ENCODE measurements around the gene COL9A3.
A peak's percentile ranks its signal among the peaks of the same experiment; 100 is the strongest.

The COL9A3 gene

GRCh38 chr20:62832951-62833391, 16.1 kb downstream of the COL9A3 start:
- H3K27ac ChIP-seq (ENCODE audit: low read length) = no peak overlapping the region
- peak overlapping the region; percentile 25; the same call in 1 of the 2 replicates for H3K4me3 ChIP-seq (ENCODE audit: low read length)
- peak overlapping the region; percentile 66 for H2AFZ ChIP-seq (ENCODE audit: low read length)

DNA sequence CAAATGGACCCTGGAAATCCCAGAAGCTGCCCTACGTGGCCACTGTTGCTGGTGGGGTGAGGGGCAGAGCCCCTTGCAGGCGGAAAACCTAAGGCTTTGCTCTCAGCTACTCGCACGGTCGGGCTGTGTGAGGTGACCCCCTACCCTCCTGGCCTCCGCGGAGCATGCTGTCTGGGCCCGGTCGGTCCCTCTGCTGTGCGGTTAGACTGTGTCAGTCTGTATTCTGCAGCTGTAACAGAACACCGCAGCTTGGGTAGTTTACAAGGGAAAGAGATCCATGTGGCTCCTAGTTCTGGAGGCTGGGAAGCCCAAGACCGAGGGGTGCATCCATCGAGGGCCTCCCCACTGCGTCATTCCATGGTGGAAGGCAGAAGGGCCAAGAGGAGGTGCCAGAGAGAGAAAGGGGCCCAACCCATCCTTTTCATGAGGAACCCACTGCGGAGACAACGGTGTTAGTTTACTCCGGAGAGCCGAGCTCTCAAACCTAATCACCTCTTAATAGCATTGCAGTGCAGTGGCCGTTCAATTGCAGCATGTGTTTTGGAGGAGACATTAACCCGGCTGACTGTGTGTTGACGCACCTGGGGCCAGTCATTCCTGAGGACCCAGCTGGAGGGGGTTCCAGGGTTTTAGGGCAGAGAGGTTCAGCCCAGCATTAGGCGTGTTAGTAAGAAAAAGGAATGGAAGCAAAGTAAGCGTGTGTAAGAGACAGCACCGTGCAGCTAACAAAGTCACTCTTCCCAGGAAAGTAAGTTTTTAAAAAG, 18.3 kb downstream of the COL9A3 start:
- Histone ChIP-seq H3K36me3 (replicated peaks; ENCODE audit: insufficient read depth, low read length) (no peaks in the 10 kb centered on the region), H3K9me3 (replicated peaks; ENCODE audit: insufficient read depth, low read length) (no peaks in the 10 kb centered on the region), H4K20me1 (ENCODE audit: insufficient read depth, low read length) (no peaks in the 10 kb centered on the region), H3K9ac (ENCODE audit: low read length) (no peak overlapping the region), H3K4me1 (ENCODE audit: low read length) (peaks cover 10% of the 10 kb centered on the region), H3K79me2 (ENCODE audit: low read length) (no peaks in the 10 kb centered on the region), H2AFZ (ENCODE audit: low read length) (no peak overlapping the region), H3K4me2 (ENCODE audit: low read depth, low read length) (no peak overlapping the region), H3K27ac (ENCODE audit: low read length) (no peak overlapping the region), H3K9me2 (replicated peaks; ENCODE audit: insufficient read depth, low read length) (no peaks in the 10 kb centered on the region), H3K27me3 (replicated peaks; ENCODE audit: insufficient read depth, low read length) (peaks cover 43% of the 10 kb centered on the region), H3K4me3 (ENCODE audit: low read length) (no peak overlapping the region), H3F3A (ENCODE audit: insufficient read depth, low read length) (peaks cover 13% of the 10 kb centered on the region)
- TF ChIP-seq EZH2phosphoT487 (IDR thresholded peaks at IDR 0.05; ENCODE audit: low read length) (no peak), EZH2 (optimal IDR thresholded peaks at IDR 0.05; ENCODE audit: low read depth, low read length) (no peak)
- TF ChIP-seq, protein P1, sequence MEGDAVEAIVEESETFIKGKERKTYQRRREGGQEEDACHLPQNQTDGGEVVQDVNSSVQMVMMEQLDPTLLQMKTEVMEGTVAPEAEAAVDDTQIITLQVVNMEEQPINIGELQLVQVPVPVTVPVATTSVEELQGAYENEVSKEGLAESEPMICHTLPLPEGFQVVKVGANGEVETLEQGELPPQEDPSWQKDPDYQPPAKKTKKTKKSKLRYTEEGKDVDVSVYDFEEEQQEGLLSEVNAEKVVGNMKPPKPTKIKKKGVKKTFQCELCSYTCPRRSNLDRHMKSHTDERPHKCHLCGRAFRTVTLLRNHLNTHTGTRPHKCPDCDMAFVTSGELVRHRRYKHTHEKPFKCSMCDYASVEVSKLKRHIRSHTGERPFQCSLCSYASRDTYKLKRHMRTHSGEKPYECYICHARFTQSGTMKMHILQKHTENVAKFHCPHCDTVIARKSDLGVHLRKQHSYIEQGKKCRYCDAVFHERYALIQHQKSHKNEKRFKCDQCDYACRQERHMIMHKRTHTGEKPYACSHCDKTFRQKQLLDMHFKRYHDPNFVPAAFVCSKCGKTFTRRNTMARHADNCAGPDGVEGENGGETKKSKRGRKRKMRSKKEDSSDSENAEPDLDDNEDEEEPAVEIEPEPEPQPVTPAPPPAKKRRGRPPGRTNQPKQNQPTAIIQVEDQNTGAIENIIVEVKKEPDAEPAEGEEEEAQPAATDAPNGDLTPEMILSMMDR (IDR thresholded peaks at IDR 0.05; ENCODE audit: low read length) = no peak
- no peak for DNase-seq

More at GRCh38 chr20:62832951-62833391, 16.1 kb downstream of the COL9A3 start:
- H3K36me3 ChIP-seq (replicated peaks; ENCODE audit: insufficient read depth, low read length) = no peaks in the 10 kb centered on the region
- H4K20me1 ChIP-seq (ENCODE audit: insufficient read depth, low read length) = no peaks in the 10 kb centered on the region
- peaks cover 10% of the 10 kb centered on the region for H3K4me1 ChIP-seq (ENCODE audit: low read length)
- H3K9me2 ChIP-seq (replicated peaks; ENCODE audit: insufficient read depth, low read length) = no peaks in the 10 kb centered on the region
- TF ChIP-seq, protein P1 (IDR thresholded peaks at IDR 0.05; ENCODE audit: low read length) = no peak
- no peak for TF ChIP-seq EZH2phosphoT487 (IDR thresholded peaks at IDR 0.05; ENCODE audit: low read length)
- TF ChIP-seq EZH2 (optimal IDR thresholded peaks at IDR 0.05; ENCODE audit: low read depth, low read length) = no peak
- H3K9me3 ChIP-seq (replicated peaks; ENCODE audit: insufficient read depth, low read length) = no peaks in the 10 kb centered on the region
- H3K4me2 ChIP-seq (ENCODE audit: low read depth, low read length) = peak overlapping the region; percentile 72
- H3K79me2 ChIP-seq (ENCODE audit: low read length) = no peaks in the 10 kb centered on the region
- DNase-seq = no peak
- peaks cover 13% of the 10 kb centered on the region for H3F3A ChIP-seq (ENCODE audit: insufficient read depth, low read length)
- H3K9ac ChIP-seq (ENCODE audit: low read length) = no peak overlapping the region
- H3K27me3 ChIP-seq (replicated peaks; ENCODE audit: insufficient read depth, low read length) = peaks cover 57% of the 10 kb centered on the region

- H3K9ac ChIP-seq (ENCODE audit: low read length) = no peak overlapping the region
- no peak overlapping the region for H3K4me3 ChIP-seq (ENCODE audit: low read length)
- no peaks in the 10 kb centered on the region for H3K9me2 ChIP-seq (replicated peaks; ENCODE audit: insufficient read depth, low read length)
- H3K79me2 ChIP-seq (ENCODE audit: low read length) = no peaks in the 10 kb centered on the region
- H3K4me2 ChIP-seq (ENCODE audit: low read depth, low read length) = no peak overlapping the region
- H3K27ac ChIP-seq (ENCODE audit: low read length) = no peak overlapping the region
- no peaks in the 10 kb centered on the region for H3K36me3 ChIP-seq (replicated peaks; ENCODE audit: insufficient read depth, low read length)
- H4K20me1 ChIP-seq (ENCODE audit: insufficient read depth, low read length) = no peaks in the 10 kb centered on the region
- no peak overlapping the region for H2AFZ ChIP-seq (ENCODE audit: low read length)
- H3F3A ChIP-seq (ENCODE audit: insufficient read depth, low read length) = peaks cover 13% of the 10 kb centered on the region
- no peak for DNase-seq
- peaks cover 42% of the 10 kb centered on the region for H3K27me3 ChIP-seq (replicated peaks; ENCODE audit: insufficient read depth, low read length)
- H3K9me3 ChIP-seq (replicated peaks; ENCODE audit: insufficient read depth, low read length) = no peaks in the 10 kb centered on the region
- peaks cover 10% of the 10 kb centered on the region for H3K4me1 ChIP-seq (ENCODE audit: low read length)
- TF ChIP-seq EZH2phosphoT487 (IDR thresholded peaks at IDR 0.05; ENCODE audit: low read length) (no peak), EZH2 (optimal IDR thresholded peaks at IDR 0.05; ENCODE audit: low read depth, low read length) (no peak)
- TF ChIP-seq, protein P1 (IDR thresholded peaks at IDR 0.05; ENCODE audit: low read length) = no peak
Observed at GRCh38 chr20:62835931-62836861, 19.3 kb downstream of the COL9A3 start.

All from MM.1S (cell line).